Measurements from ENCODE around the gene RMRP.

The RMRP gene

DNA sequence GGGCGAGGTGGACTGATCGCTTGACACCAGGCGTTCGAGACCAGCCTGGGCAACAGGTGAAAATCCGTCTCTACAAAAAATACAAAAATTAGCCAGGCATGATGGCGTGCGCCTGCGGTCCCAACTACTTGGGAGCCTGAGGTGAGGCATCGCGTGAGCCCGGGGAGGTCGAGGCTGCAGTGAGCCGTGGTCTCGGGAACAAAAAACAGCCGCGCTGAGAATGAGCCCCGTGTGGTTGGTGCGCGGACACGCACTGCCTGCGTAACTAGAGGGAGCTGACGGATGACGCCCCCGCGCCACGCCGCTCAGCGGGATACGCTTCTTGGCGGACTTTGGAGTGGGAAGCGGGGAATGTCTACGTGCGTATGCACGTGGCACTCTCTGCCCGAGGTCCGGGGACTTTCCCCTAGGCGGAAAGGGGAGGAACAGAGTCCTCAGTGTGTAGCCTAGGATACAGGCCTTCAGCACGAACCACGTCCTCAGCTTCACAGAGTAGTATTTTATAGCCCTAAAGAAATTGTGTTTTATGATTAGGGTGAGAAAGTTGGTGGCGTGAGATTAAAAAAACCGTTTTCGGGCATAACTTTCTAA, at the start of gene RMRP:
TSS of gene RMRP (minus strand) at position 474 of the 591 bp plus-strand sequence.
- Histone ChIP-seq H3K9me2 (replicated peaks; ENCODE audit: insufficient read depth, low read length) (no peaks in the 10 kb centered on the region), H3F3A (ENCODE audit: insufficient read depth) (peaks cover 39% of the 10 kb centered on the region), H3K27ac (ENCODE audit: low read depth, low read length) (peak within 1 kb of the TSS; percentile 83), H3K4me2 (ENCODE audit: low read depth, low read length, poor library complexity, severe bottlenecking) (peak within 1 kb of the TSS; percentile 67), H3K9ac (ENCODE audit: low read length) (peak within 1 kb of the TSS; percentile 65), H4K20me1 (ENCODE audit: low read depth, low read length) (no peaks in the 10 kb centered on the region), H3K79me2 (ENCODE audit: insufficient read depth, low read length) (peaks cover 5% of the 10 kb centered on the region; the same call in 1 of the 2 replicates), H3K9me3 (ENCODE audit: insufficient read depth, low read length) (no peaks in the 10 kb centered on the region), H2AFZ (ENCODE audit: low read depth, low read length, severe bottlenecking) (peak within 1 kb of the TSS; percentile 30), H3K36me3 (ENCODE audit: low read length) (no peaks in the 10 kb centered on the region), H3K4me3 (ENCODE audit: insufficient read depth, low read length, poor library complexity, severe bottlenecking) (peak within 1 kb of the TSS; percentile 63), H3K27me3 (ENCODE audit: low read length) (no peaks in the 10 kb centered on the region)
- no peak for TF ChIP-seq EZH2phosphoT487 (conservative IDR thresholded peaks at IDR 0.05; ENCODE audit: low read length)
- TF ChIP-seq CTCF (IDR thresholded peaks at IDR 0.05; ENCODE audit: insufficient read depth, low read length, poor library complexity, severe bottlenecking) = no peak

DNA sequence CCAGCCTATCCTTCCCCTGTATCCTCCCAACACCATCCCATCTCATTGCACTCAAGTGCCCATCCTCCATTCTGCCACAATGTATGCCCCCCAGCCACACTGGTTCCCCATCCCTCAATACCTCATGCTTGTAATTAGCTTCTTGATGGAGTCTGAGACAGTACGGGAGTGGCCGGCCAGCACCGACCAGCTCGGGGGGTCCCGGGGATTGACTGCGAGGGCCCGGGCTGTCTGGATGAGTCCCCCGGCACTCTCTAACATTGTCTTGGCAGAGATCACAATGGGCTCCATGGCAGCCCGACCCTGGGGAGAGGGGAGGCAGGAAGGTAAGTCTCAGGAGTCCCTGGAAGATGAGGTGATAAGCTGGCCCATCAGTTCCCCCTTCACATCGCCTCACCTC, 49.1 kb upstream of the RMRP start:
- H3K27me3 ChIP-seq (ENCODE audit: low read length) = no peaks in the 10 kb centered on the region
- no peak overlapping the region for H3K27ac ChIP-seq (ENCODE audit: low read depth, low read length)
- TF ChIP-seq EZH2phosphoT487 (conservative IDR thresholded peaks at IDR 0.05; ENCODE audit: low read length) = no peak
- no peak for TF ChIP-seq CTCF (IDR thresholded peaks at IDR 0.05; ENCODE audit: insufficient read depth, low read length, poor library complexity, severe bottlenecking)
- no peak overlapping the region for H3K4me3 ChIP-seq (ENCODE audit: insufficient read depth, low read length, poor library complexity, severe bottlenecking)
- H3K79me2 ChIP-seq (ENCODE audit: insufficient read depth, low read length) = no peaks in the 10 kb centered on the region
- no peaks in the 10 kb centered on the region for H4K20me1 ChIP-seq (ENCODE audit: low read depth, low read length)
- no peaks in the 10 kb centered on the region for H3K9me2 ChIP-seq (replicated peaks; ENCODE audit: insufficient read depth, low read length)
- no peaks in the 10 kb centered on the region for H3K9me3 ChIP-seq (ENCODE audit: insufficient read depth, low read length)
- no peak overlapping the region for H3K9ac ChIP-seq (ENCODE audit: low read length)
- no peak overlapping the region for H2AFZ ChIP-seq (ENCODE audit: low read depth, low read length, severe bottlenecking)
- peaks cover 11% of the 10 kb centered on the region; the same call in 1 of the 2 replicates for H3K36me3 ChIP-seq (ENCODE audit: low read length)
- H3K4me2 ChIP-seq (ENCODE audit: low read depth, low read length, poor library complexity, severe bottlenecking) = no peak overlapping the region
- no peaks in the 10 kb centered on the region for H3F3A ChIP-seq (ENCODE audit: insufficient read depth)

GRCh38 chr9:35705836-35706430, 48.1 kb upstream of the RMRP start:
- Histone ChIP-seq H3K79me2 (ENCODE audit: insufficient read depth, low read length) (no peaks in the 10 kb centered on the region), H3K9ac (ENCODE audit: low read length) (no peak overlapping the region), H3K27me3 (ENCODE audit: low read length) (no peaks in the 10 kb centered on the region), H3K4me2 (ENCODE audit: low read depth, low read length, poor library complexity, severe bottlenecking) (no peak overlapping the region), H3F3A (ENCODE audit: insufficient read depth) (no peaks in the 10 kb centered on the region), H3K9me3 (ENCODE audit: insufficient read depth, low read length) (no peaks in the 10 kb centered on the region), H3K36me3 (ENCODE audit: low read length) (peaks cover 15% of the 10 kb centered on the region; the same call in 1 of the 2 replicates), H3K9me2 (replicated peaks; ENCODE audit: insufficient read depth, low read length) (no peaks in the 10 kb centered on the region), H3K4me3 (ENCODE audit: insufficient read depth, low read length, poor library complexity, severe bottlenecking) (no peak overlapping the region), H2AFZ (ENCODE audit: low read depth, low read length, severe bottlenecking) (no peak overlapping the region), H4K20me1 (ENCODE audit: low read depth, low read length) (no peaks in the 10 kb centered on the region), H3K27ac (ENCODE audit: low read depth, low read length) (no peak overlapping the region)
- TF ChIP-seq EZH2phosphoT487 (conservative IDR thresholded peaks at IDR 0.05; ENCODE audit: low read length) (no peak), CTCF (IDR thresholded peaks at IDR 0.05; ENCODE audit: insufficient read depth, low read length, poor library complexity, severe bottlenecking) (no peak)

Measured in SU-DHL-6 (cell line).